ENCODE measurements around the gene TMEM43. TPM values are rescaled to one million over a fixed set of nuclear protein-coding genes. Genes with fewer than 3 reads are reported as not detected.
"Not testable (repeated sequence)": the region's sequence is repeated elsewhere in the genome, so short reads cannot be mapped to it uniquely, and the experiment has no call there.

The TMEM43 gene
- total RNA-seq, 4 donors from 2014 or later, result 206 to 237 (median 219) TPM

DNA sequence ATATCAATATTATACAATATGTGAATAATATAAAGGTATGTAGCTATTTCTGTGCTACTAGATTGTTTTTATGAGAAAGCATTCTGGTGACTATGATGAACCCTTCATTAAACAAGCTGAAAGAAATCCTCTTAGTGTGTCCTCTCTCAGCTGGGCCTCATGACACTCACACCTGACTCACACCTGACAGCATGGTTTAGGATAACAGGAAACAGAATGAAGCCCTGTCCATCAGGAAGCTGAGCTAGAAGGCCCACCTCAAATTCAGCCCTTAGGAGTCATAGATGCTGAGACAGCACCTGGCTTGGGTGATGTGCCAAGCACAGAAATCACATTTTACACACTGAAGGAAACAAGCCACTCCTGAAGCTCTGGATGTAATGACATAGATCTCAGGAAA, 31.0 kb upstream of the TMEM43 start:
- TF ChIP-seq POLR2A (IDR thresholded peaks at IDR 0.05) (no peak), CTCF (IDR thresholded peaks at IDR 0.05) (no peak), EP300 (IDR thresholded peaks at IDR 0.05) (no peak)
- no peaks in the 10 kb centered on the region for H3K9me3 ChIP-seq
- no peak overlapping the region for H3K4me3 ChIP-seq
- H3K36me3 ChIP-seq, result no peaks in the 10 kb centered on the region
- H3K27ac ChIP-seq, result no peak overlapping the region
- H3K27me3 ChIP-seq, result no peaks in the 10 kb centered on the region
- no peaks in the 10 kb centered on the region for H3K4me1 ChIP-seq
- no peak for DNase-seq (ENCODE audit: low spot score in 2 of 2)

GRCh38 chr3:14096742-14097141, 28.1 kb upstream of the TMEM43 start:
- no peak overlapping the region for H3K4me3 ChIP-seq
- WGBS, result 87% methylated on average over 3 of the region's 3 CpGs
- H3K4me1 ChIP-seq, result no peaks in the 10 kb centered on the region
- DNase-seq (ENCODE audit: low spot score in 2 of 2), result no peak
- no peaks in the 10 kb centered on the region for H3K9me3 ChIP-seq
- TF ChIP-seq POLR2AphosphoS5 (IDR thresholded peaks at IDR 0.05) (no peak), EP300 (IDR thresholded peaks at IDR 0.05) (no peak), CTCF (IDR thresholded peaks at IDR 0.05) (no peak)
- no peak overlapping the region for H3K27ac ChIP-seq
- no peaks in the 10 kb centered on the region for H3K27me3 ChIP-seq
- H3K36me3 ChIP-seq, result no peaks in the 10 kb centered on the region

DNA sequence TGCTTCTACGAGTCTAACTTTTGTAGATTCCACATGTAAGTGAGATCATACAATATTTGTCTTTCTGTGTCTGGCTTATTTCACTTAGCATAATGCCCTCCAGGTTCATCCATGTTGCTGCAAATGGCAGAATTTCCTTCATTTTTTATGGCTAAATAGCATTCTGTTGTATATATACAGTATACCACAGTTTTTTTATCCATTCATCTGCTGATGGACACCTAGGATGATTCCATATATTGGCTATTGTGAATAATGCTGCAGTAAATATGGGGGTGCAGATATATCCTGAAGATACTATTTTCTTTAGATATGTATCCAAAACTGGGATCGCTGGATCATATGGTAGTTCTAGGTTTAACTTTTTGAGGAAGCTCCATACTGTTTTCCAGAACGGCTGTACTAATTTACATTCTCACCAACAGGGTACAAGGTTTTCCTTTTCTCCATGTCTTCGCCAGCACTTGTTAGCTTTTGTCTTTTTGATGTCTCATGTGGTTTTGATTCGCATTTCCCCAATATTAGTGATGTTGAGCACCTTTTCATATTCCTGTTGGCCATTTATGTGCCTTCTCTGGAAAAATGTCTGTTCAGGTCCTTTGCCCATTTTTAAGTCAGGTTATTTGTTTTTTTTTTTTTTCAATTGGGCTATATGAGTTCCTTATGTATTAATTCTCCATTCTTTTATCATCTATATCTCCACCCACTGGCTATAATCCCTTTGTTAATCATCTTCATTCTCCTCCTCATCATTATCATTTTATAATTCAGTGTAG, 27.0 kb upstream of the TMEM43 start:
- H3K4me3 ChIP-seq, result no peak overlapping the region
- TF ChIP-seq POLR2AphosphoS5 (IDR thresholded peaks at IDR 0.05), result no peak
- no peak for TF ChIP-seq CTCF (IDR thresholded peaks at IDR 0.05)
- no peak for TF ChIP-seq POLR2A (IDR thresholded peaks at IDR 0.05)
- no peak for TF ChIP-seq EP300 (IDR thresholded peaks at IDR 0.05)
- H3K9me3 ChIP-seq, result no peaks in the 10 kb centered on the region
- no peak for DNase-seq (ENCODE audit: low spot score in 2 of 2)
- H3K27me3 ChIP-seq, result no peaks in the 10 kb centered on the region
- no peaks in the 10 kb centered on the region for H3K4me1 ChIP-seq
- H3K36me3 ChIP-seq, result no peaks in the 10 kb centered on the region
- no peak overlapping the region for H3K27ac ChIP-seq
- WGBS, result 94% methylated on average over 5 of the region's 5 CpGs

GRCh38 chr3:14109821-14110220, 15.0 kb upstream of the TMEM43 start:
- not testable (repeated sequence) for H3K4me1 ChIP-seq; H3K27me3 ChIP-seq; H3K9me3 ChIP-seq; H3K4me3 ChIP-seq; H3K27ac ChIP-seq; DNase-seq (ENCODE audit: low spot score in 2 of 2)
- H3K36me3 ChIP-seq, result peaks cover 39% of the 10 kb centered on the region
- WGBS, result 97% methylated on average over 5 of the region's 5 CpGs

- 90% methylated on average over 4 of the region's 4 CpGs for WGBS
- H3K36me3 ChIP-seq, result peaks cover 47% of the 10 kb centered on the region
- no peaks in the 10 kb centered on the region for H3K4me1 ChIP-seq
- TF ChIP-seq EP300 (IDR thresholded peaks at IDR 0.05) (no peak), CTCF (IDR thresholded peaks at IDR 0.05) (no peak), POLR2AphosphoS5 (IDR thresholded peaks at IDR 0.05) (no peak), POLR2A (IDR thresholded peaks at IDR 0.05) (no peak)
- H3K27me3 ChIP-seq, result no peaks in the 10 kb centered on the region
- H3K4me3 ChIP-seq, result no peak overlapping the region
- no peak overlapping the region for H3K27ac ChIP-seq
- H3K9me3 ChIP-seq, result no peaks in the 10 kb centered on the region
- no peak for DNase-seq (ENCODE audit: low spot score in 2 of 2)
Measured at GRCh38 chr3:14110699-14111098, 14.2 kb upstream of the TMEM43 start.
